Anterior cingulate cortex (tissue), 58 donors: Measurements from ENCODE around the gene HARS1.
"Not testable (repeated sequence)": the region's sequence is repeated elsewhere in the genome, so short reads cannot be mapped to it uniquely, and the experiment has no call there.

ENCODE experiments used
- DNase-seq, 58 donors: peaks; one replicate each; lab custom pipeline; 2025; lab: John Stamatoyannopoulos, UW

HARS1 gene

GRCh38 chr5:140678993-140679392, 12.2 kb downstream of the HARS1 start:
- no peak for DNase-seq

DNA sequence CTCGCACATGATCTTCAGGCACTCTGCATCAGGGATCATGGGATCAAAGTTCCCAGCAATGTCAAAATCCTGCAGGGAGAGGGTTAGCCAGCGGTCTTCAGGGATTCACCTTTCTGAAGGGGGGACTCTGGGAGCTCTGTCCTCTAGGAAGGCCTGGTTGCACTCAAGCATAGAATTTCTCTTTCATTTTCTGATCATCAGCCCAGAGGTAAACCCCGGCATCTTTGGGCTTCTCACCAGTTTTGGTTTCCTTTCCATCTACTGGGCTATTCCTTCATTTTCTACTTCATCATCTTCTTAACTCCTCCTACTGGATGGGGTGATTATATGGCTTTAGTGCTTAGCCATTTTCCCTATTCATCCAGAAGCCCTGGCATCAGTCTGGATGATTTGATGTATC, 13.2 kb downstream of the HARS1 start:
- DNase-seq = no peak

- no peak for DNase-seq
Observed at GRCh38 chr5:140674629-140675028, 16.5 kb downstream of the HARS1 start.

DNA sequence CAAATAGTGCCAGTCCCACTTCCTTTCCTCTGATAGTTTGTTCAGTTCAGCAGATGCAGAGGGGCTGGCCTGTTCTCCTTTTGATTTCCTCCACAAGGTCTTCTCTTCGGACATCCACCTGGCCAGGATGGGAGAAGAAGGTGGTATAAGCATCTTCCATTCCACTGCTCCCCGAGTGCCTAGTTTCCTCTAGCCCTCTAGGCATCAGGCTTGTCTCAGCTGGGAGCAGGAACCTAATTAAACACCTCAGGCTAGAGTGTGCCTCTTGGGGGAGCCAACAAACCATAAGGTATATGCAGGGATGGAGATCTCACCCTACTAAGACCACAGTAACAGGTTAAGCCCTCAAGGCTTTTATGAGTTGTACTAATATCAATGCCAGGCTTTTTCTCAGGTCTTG, 17.0 kb downstream of the HARS1 start:
- no peak for DNase-seq

DNA sequence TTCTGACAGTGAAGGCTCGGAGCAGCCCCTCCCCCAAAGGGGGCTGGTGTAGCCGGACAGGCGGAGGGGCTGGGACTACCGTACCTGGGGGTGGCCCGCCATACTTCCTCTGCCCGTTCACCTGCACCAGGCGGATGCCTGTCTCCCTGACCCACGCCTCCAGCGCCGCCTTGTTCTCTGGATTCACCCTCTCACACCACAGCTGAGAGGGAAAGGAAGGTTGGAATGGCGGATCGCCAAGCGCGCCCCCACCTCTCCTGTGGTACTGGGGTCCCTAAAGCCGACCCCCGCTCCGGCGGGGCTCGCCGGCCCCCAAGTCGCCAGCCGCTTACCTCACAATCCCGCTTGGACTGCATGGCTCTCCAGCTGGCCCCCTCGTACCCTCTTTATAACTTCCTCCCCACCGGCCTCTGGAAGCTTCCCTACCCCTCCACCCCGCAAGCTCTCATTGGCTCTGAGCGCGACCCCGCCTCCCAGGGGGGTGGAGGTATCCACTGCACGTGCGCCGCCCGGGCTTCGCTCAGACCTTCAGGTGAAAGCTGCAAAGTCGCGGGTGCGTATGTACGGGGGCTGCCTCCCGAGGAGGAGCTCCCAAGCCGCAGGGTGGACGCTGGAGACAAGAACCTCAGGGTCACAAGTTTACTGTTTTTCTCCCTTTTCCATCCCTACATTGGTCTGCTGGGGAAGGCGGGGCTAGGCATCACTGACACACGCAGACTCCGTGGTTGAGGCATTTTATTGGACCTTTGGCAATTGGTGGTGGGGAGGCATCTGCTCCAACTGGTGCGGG, 17.8 kb downstream of the HARS1 start, which contains the start of gene DND1:
Gene DND1 (minus strand): TSS at position 390 of the 790 bp plus-strand sequence. CDS start 34 bp downstream, at position 356.
- DNase-seq = no peak

DNA sequence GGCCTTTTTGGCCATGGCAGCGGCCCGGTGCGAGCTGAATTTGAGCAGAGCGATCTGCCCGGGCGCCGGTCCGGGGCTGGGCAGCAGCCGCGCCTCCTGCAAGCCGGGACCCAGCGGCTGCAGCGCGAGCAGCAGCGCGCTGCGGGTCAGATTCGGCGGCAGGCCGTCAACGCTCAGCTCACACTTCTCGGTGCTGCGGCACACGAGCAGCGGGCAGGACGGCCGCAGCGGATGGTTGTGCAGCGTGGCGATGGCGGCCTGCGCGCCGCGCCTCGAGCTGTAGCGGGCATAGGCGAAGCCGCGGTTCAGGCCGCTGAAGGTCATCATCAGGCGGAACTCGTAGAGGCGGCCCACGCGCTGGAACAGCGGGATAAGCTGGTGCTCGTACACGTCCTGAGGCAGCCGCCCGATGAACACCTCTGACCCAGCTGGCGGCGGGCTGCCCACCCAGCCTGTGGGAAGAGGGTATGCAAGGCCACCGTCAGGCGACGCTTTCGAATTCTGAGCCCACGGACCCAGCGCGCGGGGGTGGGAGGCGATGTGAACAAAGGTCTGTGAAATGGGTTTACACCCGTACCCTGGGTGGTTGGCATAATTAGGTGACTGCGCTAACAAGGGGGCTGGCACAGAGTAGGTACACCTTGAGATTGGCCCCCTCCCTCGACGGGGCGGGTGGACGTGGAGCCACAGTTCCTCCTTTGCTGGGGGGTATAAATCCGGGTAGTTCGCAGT, 18.5 kb downstream of the HARS1 start:
- DNase-seq = peak in 4 of 58 donors; percentile 3 to 10 (median 6)

GRCh38 chr5:140671472-140672125, 19.6 kb downstream of the HARS1 start:
- DNase-seq = no peak

GRCh38 chr5:140671035-140671434, 20.1 kb downstream of the HARS1 start:
- not testable (repeated sequence) for DNase-seq

GRCh38 chr5:140664359-140665119, 26.6 kb downstream of the HARS1 start, which contains the start of gene WDR55:
WDR55 (plus strand) TSS chr5:140664904; CDS start chr5:140664913, 9 bp downstream.
- DNase-seq = peak; percentile 66 to 97 (median 93)

GRCh38 chr5:140664030-140664358, 27.2 kb downstream of the HARS1 start:
- DNase-seq = peak in 3 of 58 donors; percentile 41 to 55 (median 49)

DNA sequence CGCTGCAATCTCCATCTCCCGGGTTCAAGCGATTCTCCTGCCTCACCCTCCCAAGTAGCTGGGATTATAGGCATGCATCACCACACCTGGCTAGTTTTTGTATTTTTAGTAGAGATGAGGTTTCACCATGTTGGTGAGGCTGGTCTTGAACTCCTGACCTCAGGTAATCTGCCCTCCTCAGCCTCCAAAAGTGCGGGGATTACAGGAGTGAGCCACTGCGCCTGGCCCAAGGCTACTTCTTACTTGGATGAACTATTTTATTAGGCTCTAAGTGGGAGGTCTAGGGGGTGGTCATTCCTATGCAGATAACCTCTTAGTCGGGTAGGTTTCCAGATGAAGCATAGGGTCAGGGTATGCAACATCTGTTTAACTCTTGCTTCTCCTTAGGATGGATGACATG, 30.8 kb downstream of the HARS1 start:
- not testable (repeated sequence) for DNase-seq

GRCh38 chr5:140658870-140659269, 32.3 kb downstream of the HARS1 start:
- DNase-seq = no peak

- DNase-seq = no peak
Observed at GRCh38 chr5:140647042-140647419, 44.1 kb downstream of the HARS1 start.

- DNase-seq = no peak
Observed at GRCh38 chr5:140642718-140643117, 48.5 kb downstream of the HARS1 start.

GRCh38 chr5:140641716-140642115, 49.5 kb downstream of the HARS1 start:
- DNase-seq = no peak

- peak; percentile 66 to 98 (median 94) for DNase-seq
Observed at GRCh38 chr5:140639148-140639981, 51.8 kb downstream of the HARS1 start, which contains the start of gene TMCO6. TMCO6 (plus strand) TSS chr5:140639451; CDS start chr5:140639528, 77 bp downstream.

- DNase-seq = not testable (repeated sequence)
Observed at GRCh38 chr5:140638898-140639147, 52.3 kb downstream of the HARS1 start.

GRCh38 chr5:140637371-140638100, 53.6 kb downstream of the HARS1 start:
- DNase-seq = no peak
